Parathyroid adenoma (tissue), 2 donors: ENCODE data around the gene UNK.
A peak's percentile ranks its signal among the peaks of the same experiment; 100 is the strongest.

ENCODE experiments used
- H2AFZ ChIP-seq: fragments of 300-600 bp; sonication (generic); one replicate; pipeline ENCODE4 v1.7.0; 2017; ENCODE audit warnings: antibody characterized with exemption, mild to moderate bottlenecking
- H3K27ac ChIP-seq: fragments of 300-600 bp; sonication (generic); one replicate; pipeline ENCODE4 v1.7.0; 2017
- H3K27me3 ChIP-seq: fragments of 300-600 bp; sonication (generic); one replicate; pipeline ENCODE4 v1.7.0; 2017; ENCODE audit warnings: low read length; ENCODE audit not compliant: control insufficient read depth, insufficient read depth
- H3K36me3 ChIP-seq: fragments of 300-600 bp; sonication (generic); one replicate; pipeline ENCODE4 v1.7.0; 2017; ENCODE audit warnings: low read length; ENCODE audit not compliant: control insufficient read depth, insufficient read depth
- H3K4me1 ChIP-seq: fragments of 300-600 bp; sonication (generic); one replicate; pipeline ENCODE4 v1.7.0; 2017; ENCODE audit warnings: control low read depth
- H3K4me2 ChIP-seq: fragments of 300-600 bp; sonication (generic); one replicate; pipeline ENCODE4 v1.7.0; 2017; ENCODE audit warnings: low read length
- H3K4me3 ChIP-seq: fragments of 300-600 bp; sonication (generic); one replicate; pipeline ENCODE4 v1.7.0; 2017; ENCODE audit warnings: low read depth, low read length
- H3K79me2 ChIP-seq: fragments of 300-600 bp; sonication (generic); one replicate; pipeline ENCODE4 v1.7.0; 2017; ENCODE audit warnings: control low read depth
- H3K9ac ChIP-seq: fragments of 300-600 bp; sonication (generic); one replicate; pipeline ENCODE4 v1.7.0; 2017; ENCODE audit warnings: mild to moderate bottlenecking
- H3K9me3 ChIP-seq: fragments of 300-600 bp; sonication (generic); one replicate; pipeline ENCODE4 v1.7.0; 2017; ENCODE audit warnings: low read length; ENCODE audit not compliant: control insufficient read depth
- TF ChIP-seq, protein P1 (sequence below): fragments of 300-600 bp; sonication (generic); IDR thresholded peaks from one replicate; pipeline ENCODE4 v1.7.0; 2017; ENCODE audit warnings: antibody characterized with exemption, mild to moderate bottlenecking
- donor health status: primary hyperparathyroidism.

The UNK gene

DNA sequence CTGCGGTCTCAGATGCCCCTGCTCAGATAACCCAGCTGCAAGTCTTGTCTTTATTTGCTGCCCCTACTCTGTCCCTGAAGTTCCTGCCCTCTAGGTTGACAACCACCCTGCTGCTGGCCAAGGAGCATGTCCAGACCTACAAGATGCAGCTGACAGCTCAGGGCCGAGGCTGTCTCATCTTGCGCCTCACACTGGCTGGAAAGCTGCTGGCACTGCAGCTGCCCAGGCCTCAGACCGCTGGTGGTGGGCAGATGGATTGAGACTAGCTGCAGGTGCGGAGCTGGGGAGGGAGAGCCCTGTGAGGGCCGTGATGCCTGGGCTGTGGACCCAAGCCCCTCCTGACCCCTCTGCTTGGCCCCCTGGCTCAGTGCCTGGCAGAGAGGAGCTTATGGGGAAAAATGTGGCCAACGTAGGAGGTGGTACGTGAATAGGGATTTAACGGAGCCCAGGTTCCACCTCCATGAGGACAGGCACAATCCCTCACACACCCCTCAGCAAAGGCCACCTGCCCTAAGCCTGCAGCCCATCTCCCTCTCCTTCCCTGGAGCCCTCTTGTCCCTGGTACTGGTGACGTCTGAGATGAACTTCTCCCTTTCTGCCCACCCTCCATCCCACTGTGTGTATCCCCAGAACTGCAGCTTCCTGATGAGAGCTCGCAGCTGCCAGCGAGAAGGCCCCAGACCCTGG lies 11.3 kb upstream of the UNK start:
- no peak overlapping the region for H3K9ac ChIP-seq
- no peaks in the 10 kb centered on the region for H3K27me3 ChIP-seq
- H3K9me3 ChIP-seq: no peaks in the 10 kb centered on the region
- no peaks in the 10 kb centered on the region for H3K36me3 ChIP-seq
- peaks cover 28% of the 10 kb centered on the region for H3K4me1 ChIP-seq
- TF ChIP-seq, protein P1, sequence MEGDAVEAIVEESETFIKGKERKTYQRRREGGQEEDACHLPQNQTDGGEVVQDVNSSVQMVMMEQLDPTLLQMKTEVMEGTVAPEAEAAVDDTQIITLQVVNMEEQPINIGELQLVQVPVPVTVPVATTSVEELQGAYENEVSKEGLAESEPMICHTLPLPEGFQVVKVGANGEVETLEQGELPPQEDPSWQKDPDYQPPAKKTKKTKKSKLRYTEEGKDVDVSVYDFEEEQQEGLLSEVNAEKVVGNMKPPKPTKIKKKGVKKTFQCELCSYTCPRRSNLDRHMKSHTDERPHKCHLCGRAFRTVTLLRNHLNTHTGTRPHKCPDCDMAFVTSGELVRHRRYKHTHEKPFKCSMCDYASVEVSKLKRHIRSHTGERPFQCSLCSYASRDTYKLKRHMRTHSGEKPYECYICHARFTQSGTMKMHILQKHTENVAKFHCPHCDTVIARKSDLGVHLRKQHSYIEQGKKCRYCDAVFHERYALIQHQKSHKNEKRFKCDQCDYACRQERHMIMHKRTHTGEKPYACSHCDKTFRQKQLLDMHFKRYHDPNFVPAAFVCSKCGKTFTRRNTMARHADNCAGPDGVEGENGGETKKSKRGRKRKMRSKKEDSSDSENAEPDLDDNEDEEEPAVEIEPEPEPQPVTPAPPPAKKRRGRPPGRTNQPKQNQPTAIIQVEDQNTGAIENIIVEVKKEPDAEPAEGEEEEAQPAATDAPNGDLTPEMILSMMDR: no peak
- H3K79me2 ChIP-seq: peaks cover 21% of the 10 kb centered on the region
- no peak overlapping the region for H3K4me2 ChIP-seq
- no peak overlapping the region for H3K4me3 ChIP-seq
- no peak overlapping the region for H3K27ac ChIP-seq
- H2AFZ ChIP-seq: no peak overlapping the region

DNA sequence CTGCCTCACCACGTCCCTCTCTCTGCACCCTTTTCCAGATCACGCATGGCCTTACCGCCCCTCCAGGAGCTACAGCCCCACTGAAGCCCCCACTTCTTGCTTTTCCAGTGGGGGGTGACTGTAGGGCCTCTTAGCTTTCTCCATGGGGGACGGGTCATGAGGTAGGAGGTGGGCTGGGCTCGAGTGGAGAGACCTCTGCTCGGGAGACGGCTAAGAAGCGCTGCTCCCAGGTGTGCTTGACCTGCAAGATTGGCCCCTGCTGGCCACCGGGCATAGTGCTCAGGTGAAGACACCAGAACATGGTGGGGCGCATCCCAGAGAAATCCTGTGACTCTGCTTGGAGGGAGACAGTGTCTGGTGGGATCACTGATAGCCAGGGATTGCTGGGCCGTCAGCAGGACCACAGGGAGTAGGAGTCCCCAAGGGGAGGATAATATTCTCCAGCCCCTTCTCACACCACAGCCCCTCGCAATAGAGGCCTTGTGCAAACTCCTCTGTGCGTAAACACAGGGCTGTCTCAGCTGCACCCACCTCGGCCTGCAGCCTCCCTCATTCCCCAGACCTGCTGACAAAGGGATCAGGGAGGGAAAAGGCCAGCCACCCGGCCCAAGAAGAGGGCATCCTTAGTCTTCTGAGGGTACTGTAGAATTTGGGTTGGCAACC lies 10.7 kb upstream of the UNK start:
- H3K36me3 ChIP-seq: no peaks in the 10 kb centered on the region
- H3K79me2 ChIP-seq: peaks cover 28% of the 10 kb centered on the region
- no peak overlapping the region for H3K4me3 ChIP-seq
- TF ChIP-seq, protein P1: no peak
- H3K27ac ChIP-seq: no peak overlapping the region
- no peak overlapping the region for H3K9ac ChIP-seq
- H3K4me1 ChIP-seq: peaks cover 28% of the 10 kb centered on the region
- no peak overlapping the region for H3K4me2 ChIP-seq
- H2AFZ ChIP-seq: no peak overlapping the region
- no peaks in the 10 kb centered on the region for H3K9me3 ChIP-seq
- H3K27me3 ChIP-seq: no peaks in the 10 kb centered on the region

DNA sequence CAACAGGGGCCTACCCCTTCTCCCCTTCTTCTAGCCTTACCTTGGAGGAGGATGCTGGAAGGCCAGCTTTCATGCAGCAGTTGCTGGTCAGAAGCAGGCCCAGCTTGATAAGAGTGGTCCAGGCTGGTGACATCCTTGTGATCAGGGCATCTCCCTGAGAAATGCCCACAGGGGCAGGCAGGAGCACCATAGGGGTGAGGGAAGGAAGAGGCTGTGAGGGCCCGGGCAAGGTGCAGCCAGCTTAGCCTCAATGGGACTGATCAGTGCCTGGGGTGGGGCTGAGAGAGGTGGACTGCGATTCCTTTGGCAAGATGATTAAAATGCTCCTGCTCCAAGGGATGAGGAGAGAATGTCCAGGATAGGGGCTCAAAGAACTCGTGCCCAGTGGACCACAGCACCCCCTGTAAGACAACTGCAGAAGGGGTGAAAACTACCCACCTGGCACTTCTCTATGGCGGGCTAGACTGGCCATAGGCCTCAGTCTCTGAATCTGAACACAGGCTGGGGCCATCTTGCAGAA lies 10.1 kb upstream of the UNK start:
- no peak overlapping the region for H2AFZ ChIP-seq
- TF ChIP-seq, protein P1: no peak
- H3K4me2 ChIP-seq: no peak overlapping the region
- H3K27ac ChIP-seq: no peak overlapping the region
- H3K4me1 ChIP-seq: peaks cover 28% of the 10 kb centered on the region
- H3K36me3 ChIP-seq: no peaks in the 10 kb centered on the region
- H3K4me3 ChIP-seq: no peak overlapping the region
- H3K27me3 ChIP-seq: no peaks in the 10 kb centered on the region
- H3K79me2 ChIP-seq: peaks cover 34% of the 10 kb centered on the region
- no peaks in the 10 kb centered on the region for H3K9me3 ChIP-seq
- H3K9ac ChIP-seq: no peak overlapping the region

DNA sequence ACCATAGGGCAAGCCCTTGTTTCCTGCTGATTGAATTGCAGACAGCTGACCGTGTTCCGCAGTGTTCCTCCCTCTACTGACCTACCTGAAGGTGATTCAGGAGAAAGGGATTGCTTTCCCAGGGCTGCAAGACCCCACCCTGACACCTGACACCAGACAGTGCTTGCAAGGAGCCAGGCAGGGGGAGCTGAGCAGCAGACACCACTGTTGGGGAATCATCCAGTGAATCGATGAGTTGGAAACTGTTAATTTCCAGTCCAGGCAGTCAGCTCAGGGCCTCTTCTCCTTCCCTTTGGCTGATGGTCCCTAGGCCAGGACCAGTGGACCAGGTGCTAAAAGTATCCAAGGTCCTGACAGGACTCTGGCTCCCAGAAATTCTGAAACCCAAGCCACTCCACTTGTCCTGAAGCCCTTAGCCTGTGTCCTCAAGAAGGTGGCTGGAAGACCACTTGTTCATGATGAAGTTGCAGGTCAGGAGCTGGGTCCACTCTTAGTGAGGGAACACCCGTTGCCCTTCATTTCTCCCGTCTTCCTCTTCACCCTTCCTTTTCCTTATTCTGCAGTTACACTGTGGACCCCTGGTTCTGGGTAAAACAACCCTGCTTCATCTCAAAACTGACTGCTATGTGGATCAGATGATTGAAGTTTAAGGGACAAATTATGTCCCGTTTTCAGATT lies 9.5 kb upstream of the UNK start:
- TF ChIP-seq, protein P1: no peak
- H3K4me1 ChIP-seq: peaks cover 28% of the 10 kb centered on the region

More for the DNA sequence above, 9.5 kb upstream of the UNK start:
- H3K9ac ChIP-seq: no peak overlapping the region
- H3K4me3 ChIP-seq: peak overlapping the region; percentile 6
- peak overlapping the region; percentile 98 for H3K27ac ChIP-seq
- no peaks in the 10 kb centered on the region for H3K27me3 ChIP-seq
- H2AFZ ChIP-seq: no peak overlapping the region
- peak overlapping the region; percentile 15 for H3K4me2 ChIP-seq
- H3K79me2 ChIP-seq: peaks cover 35% of the 10 kb centered on the region
- no peaks in the 10 kb centered on the region for H3K9me3 ChIP-seq
- H3K36me3 ChIP-seq: no peaks in the 10 kb centered on the region
